ENCODE data around the gene SDC4.

DNA sequence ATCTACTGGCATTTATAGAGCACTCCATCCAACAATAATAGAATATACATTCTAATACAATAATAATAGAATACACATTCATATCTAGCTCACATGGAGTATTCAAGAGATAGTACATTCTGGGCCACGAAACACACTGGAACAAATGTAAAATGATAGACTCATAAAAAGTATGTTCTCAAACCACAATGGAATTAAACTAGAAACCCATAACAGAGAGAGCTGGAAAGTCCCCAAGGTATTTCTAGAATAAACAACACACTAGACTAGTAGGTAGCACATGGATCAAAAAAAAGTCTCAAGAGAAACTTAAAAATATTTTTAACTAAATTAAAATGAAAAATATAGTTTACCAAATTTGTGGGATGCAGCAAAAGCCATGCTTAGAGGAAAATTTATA, 39.0 kb upstream of the SDC4 start:
- TF ChIP-seq, protein P1, sequence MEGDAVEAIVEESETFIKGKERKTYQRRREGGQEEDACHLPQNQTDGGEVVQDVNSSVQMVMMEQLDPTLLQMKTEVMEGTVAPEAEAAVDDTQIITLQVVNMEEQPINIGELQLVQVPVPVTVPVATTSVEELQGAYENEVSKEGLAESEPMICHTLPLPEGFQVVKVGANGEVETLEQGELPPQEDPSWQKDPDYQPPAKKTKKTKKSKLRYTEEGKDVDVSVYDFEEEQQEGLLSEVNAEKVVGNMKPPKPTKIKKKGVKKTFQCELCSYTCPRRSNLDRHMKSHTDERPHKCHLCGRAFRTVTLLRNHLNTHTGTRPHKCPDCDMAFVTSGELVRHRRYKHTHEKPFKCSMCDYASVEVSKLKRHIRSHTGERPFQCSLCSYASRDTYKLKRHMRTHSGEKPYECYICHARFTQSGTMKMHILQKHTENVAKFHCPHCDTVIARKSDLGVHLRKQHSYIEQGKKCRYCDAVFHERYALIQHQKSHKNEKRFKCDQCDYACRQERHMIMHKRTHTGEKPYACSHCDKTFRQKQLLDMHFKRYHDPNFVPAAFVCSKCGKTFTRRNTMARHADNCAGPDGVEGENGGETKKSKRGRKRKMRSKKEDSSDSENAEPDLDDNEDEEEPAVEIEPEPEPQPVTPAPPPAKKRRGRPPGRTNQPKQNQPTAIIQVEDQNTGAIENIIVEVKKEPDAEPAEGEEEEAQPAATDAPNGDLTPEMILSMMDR (IDR thresholded peaks at IDR 0.05): no peak
- TF ChIP-seq POLR2AphosphoS5 (IDR thresholded peaks at IDR 0.05): no peak

All from stomach (tissue), 4 donors.